ENCODE data around the gene AKAP13.

DNA sequence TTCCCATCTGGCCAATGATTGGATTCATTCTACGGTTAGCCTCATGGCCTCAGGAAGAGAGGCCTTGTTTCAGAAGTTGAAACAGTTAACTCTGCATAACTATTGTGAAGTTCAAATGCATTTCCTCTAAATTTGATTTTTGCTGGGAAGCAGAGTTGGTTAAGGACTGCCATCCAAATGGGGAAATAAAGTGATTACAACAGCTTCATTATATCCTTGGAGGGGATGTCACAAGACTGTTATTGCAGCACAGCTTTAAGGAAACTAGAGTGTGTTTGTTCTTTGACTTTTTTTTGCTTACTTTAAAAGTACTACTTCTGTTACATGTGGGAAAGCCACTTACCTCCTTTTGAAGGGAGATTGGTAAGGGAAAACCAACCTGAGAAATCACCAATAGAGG, 164.8 kb downstream of the AKAP13 start:
- TF ChIP-seq CTCF (IDR thresholded peaks at IDR 0.05) = no peak
- peak in 1 of 2 donors; percentile 94 for TF ChIP-seq EP300 (IDR thresholded peaks at IDR 0.05)
